Transverse colon (tissue), 4 donors: ENCODE measurements around the gene PNMA8B.

Experiments
- EP300 ChIP-seq: sonication (generic); formaldehyde crosslinking; IDR thresholded peaks from one replicate; pipeline ENCODE4 v1.6.1; 2017; ENCODE audit warnings: antibody characterized with exemption, low read depth
- POLR2A ChIP-seq: fragments of 450-650 bp; IDR thresholded peaks from one replicate; pipeline ENCODE4 v1.6.1; 2016; ENCODE audit warnings: antibody characterized with exemption, mild to moderate bottlenecking, moderate library complexity
- POLR2AphosphoS5 ChIP-seq, 3 donors: sonication (generic); formaldehyde crosslinking; IDR thresholded peaks; one replicate each; pipeline ENCODE4 v1.6.1; 2016; ENCODE audit warnings: antibody characterized with exemption in 3 of 3
- TF ChIP-seq, protein P1 (sequence below), 5 experiments: fragments of 200-600 bp in 3 of 5; fragments of 450-650 bp in 2 of 5; sonication (generic) in 3 of 5; IDR thresholded peaks; 1 replicate in 2 of 5; 2 replicates in 3 of 5; pipeline ENCODE4 v1.5.1; 2016 to 2017; ENCODE audit warnings: antibody characterized with exemption in 5 of 5, inconsistent platforms in 3 of 5, mild to moderate bottlenecking in 2 of 5, moderate library complexity in 1 of 5

DNA sequence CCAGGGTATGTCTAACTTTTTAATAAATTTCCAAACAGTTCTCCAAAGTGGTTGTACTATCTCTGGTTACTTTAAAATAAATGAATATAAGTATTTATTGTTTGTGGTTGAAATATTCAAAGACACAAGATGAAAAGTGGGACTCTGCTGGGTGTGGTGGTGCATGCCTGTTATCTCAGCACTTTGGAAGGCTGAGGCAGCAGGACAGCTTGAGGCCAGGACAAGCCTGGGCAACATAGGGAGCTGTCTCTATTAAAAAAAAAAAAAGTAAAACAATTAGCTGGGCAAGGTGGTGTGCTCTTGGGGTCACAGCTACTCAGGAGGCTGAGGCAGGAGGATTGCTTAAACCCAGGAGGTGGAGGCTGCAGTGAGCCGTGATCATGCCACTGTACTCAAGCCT lies 34.7 kb downstream of the PNMA8B start:
- TF ChIP-seq POLR2A (no peak), POLR2AphosphoS5 (IDR thresholded peaks at IDR 0.05) (no peak), EP300 (no peak)
- TF ChIP-seq, protein P1, sequence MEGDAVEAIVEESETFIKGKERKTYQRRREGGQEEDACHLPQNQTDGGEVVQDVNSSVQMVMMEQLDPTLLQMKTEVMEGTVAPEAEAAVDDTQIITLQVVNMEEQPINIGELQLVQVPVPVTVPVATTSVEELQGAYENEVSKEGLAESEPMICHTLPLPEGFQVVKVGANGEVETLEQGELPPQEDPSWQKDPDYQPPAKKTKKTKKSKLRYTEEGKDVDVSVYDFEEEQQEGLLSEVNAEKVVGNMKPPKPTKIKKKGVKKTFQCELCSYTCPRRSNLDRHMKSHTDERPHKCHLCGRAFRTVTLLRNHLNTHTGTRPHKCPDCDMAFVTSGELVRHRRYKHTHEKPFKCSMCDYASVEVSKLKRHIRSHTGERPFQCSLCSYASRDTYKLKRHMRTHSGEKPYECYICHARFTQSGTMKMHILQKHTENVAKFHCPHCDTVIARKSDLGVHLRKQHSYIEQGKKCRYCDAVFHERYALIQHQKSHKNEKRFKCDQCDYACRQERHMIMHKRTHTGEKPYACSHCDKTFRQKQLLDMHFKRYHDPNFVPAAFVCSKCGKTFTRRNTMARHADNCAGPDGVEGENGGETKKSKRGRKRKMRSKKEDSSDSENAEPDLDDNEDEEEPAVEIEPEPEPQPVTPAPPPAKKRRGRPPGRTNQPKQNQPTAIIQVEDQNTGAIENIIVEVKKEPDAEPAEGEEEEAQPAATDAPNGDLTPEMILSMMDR (IDR thresholded peaks at IDR 0.05), result no peak
